IMR-90 (cell line): ENCODE data around the gene IRF2. TPM values are rescaled to one million over a fixed set of nuclear protein-coding genes. Genes with fewer than 3 reads are reported as not detected.
A peak's percentile ranks its signal among the peaks of the same experiment; 100 is the strongest.

Experiments used
- ATAC-seq: fragments of 200-7000 bp; cut with Tn5 transposase; 2 replicates; pipeline ENCODE4 v1.9.1; 2020; ENCODE audit warnings: low read depth, mild to moderate bottlenecking, moderate library complexity
- BruUV-seq: library from RNA; stranded (reverse); fragments of 400-500 nt; replicated peaks from 2 replicates; lab custom pipeline; 2021; lab: Mats Ljungman, UMichigan
- CTCF ChIA-PET: fragments of 300-600 bp; formaldehyde crosslinking; extraction: SDS; loops from one replicate; lab custom pipeline; 2021; ENCODE audit warnings: antibody characterized with exemption; lab: Yijun Ruan, JAX
- POLR2A ChIA-PET: fragments of 300-600 bp; sonication (Branson Sonifier 250); formaldehyde crosslinking; loops from one replicate; lab custom pipeline; 2022; ENCODE audit warnings: antibody characterized with exemption; ENCODE audit not compliant: unreplicated experiment; lab: Charles Lee
- DNase-seq: peaks from one replicate; pipeline ENCODE4 v3.0.0; 2013
- H2AFZ ChIP-seq: replicated peaks from 2 replicates; pipeline ENCODE3; 2013; ENCODE audit warnings: low read length, mild to moderate bottlenecking; ENCODE audit not compliant: poor library complexity
- H2AK5ac ChIP-seq: 2 replicates; pipeline ENCODE4 v1.6.1; 2013; ENCODE audit warnings: low read depth, low read length, inconsistent platforms
- H2AK9ac ChIP-seq: replicated peaks from 2 replicates; pipeline ENCODE3; 2013; ENCODE audit warnings: mild to moderate bottlenecking, low read depth, low read length, moderate library complexity; ENCODE audit not compliant: poor library complexity
- H2BK120ac ChIP-seq: 2 replicates; pipeline ENCODE4 v1.6.1; 2013; ENCODE audit warnings: low read depth, low read length, inconsistent platforms
- H2BK15ac ChIP-seq: 3 replicates; pipeline ENCODE4 v1.6.1; 2013; ENCODE audit warnings: low read depth, low read length, inconsistent platforms
- H2BK20ac ChIP-seq: 2 replicates; pipeline ENCODE4 v1.6.1; 2013; ENCODE audit warnings: low read depth, mild to moderate bottlenecking, inconsistent platforms, low read length, moderate library complexity
- H2BK5ac ChIP-seq: 2 replicates; pipeline ENCODE4 v1.6.1; 2013; ENCODE audit warnings: mild to moderate bottlenecking, low read depth, low read length, inconsistent platforms; ENCODE audit not compliant: poor library complexity, severe bottlenecking
- H3K14ac ChIP-seq: replicated peaks from 2 replicates; pipeline ENCODE4 v1.6.1; 2013; ENCODE audit warnings: low read depth, low read length, inconsistent platforms
- H3K18ac ChIP-seq: 2 replicates; pipeline ENCODE4 v1.6.1; 2013; ENCODE audit warnings: low read depth, low read length, control low read depth
- H3K23ac ChIP-seq: 2 replicates; pipeline ENCODE4 v1.6.1; 2013; ENCODE audit warnings: low read depth, low read length, inconsistent platforms
- H3K27ac ChIP-seq: 2 replicates; pipeline ENCODE4 v1.5.1; 2013; ENCODE audit warnings: mild to moderate bottlenecking, control low read depth, low read length; ENCODE audit not compliant: insufficient read depth
- H3K27me3 ChIP-seq: 2 replicates; pipeline ENCODE4 v1.6.1; 2013; ENCODE audit warnings: low read length; ENCODE audit not compliant: control insufficient read depth, insufficient read depth
- H3K36me3 ChIP-seq: 2 replicates; pipeline ENCODE4 v1.6.1; 2013; ENCODE audit warnings: low read length, mixed read lengths; ENCODE audit not compliant: control insufficient read depth, insufficient read depth
- H3K4ac ChIP-seq: 2 replicates; pipeline ENCODE4 v1.6.1; 2013; ENCODE audit warnings: low read depth, low read length, inconsistent platforms
- H3K4me1 ChIP-seq: 2 replicates; pipeline ENCODE4 v1.6.1; 2013; ENCODE audit warnings: low read length, mixed read lengths; ENCODE audit not compliant: control insufficient read depth, insufficient read depth
- H3K4me2 ChIP-seq: 2 replicates; pipeline ENCODE4 v1.6.1; 2013; ENCODE audit warnings: low read depth, mild to moderate bottlenecking, control low read depth, low read length, moderate library complexity
- H3K4me3 ChIP-seq: 2 replicates; pipeline ENCODE4 v1.5.1; 2013; ENCODE audit warnings: low read depth, mild to moderate bottlenecking, control low read depth, low read length, moderate library complexity; ENCODE audit not compliant: insufficient read depth
- H3K56ac ChIP-seq: 2 replicates; pipeline ENCODE4 v1.6.1; 2013; ENCODE audit warnings: low read length, inconsistent platforms; ENCODE audit not compliant: insufficient read depth; ENCODE audit errors: extremely low read depth
- H3K79me1 ChIP-seq, 2 experiments: 2 replicates each; pipeline ENCODE4 v1.6.1; 2013; ENCODE audit warnings: low read length in 2 of 2, inconsistent platforms in 1 of 2, low read depth in 1 of 2
- H3K9ac ChIP-seq: 2 replicates; pipeline ENCODE4 v1.6.1; 2013; ENCODE audit warnings: low read depth, low read length, control low read depth
- H3K9me1 ChIP-seq: 2 replicates; pipeline ENCODE4 v1.6.1; 2013; ENCODE audit warnings: low read length, inconsistent platforms; ENCODE audit not compliant: insufficient read depth
- H3K9me3 ChIP-seq: 2 replicates; pipeline ENCODE4 v1.6.1; 2013; ENCODE audit warnings: low read length; ENCODE audit not compliant: control insufficient read depth, insufficient read depth
- H4K20me1 ChIP-seq: 2 replicates; pipeline ENCODE4 v1.6.1; 2013; ENCODE audit warnings: low read length, inconsistent platforms; ENCODE audit not compliant: insufficient read depth
- H4K5ac ChIP-seq: 2 replicates; pipeline ENCODE4 v1.6.1; 2013; ENCODE audit warnings: mild to moderate bottlenecking, low read depth, low read length, control low read depth
- H4K8ac ChIP-seq, 2 experiments: 2 replicates each; pipeline ENCODE4 v1.6.1; 2013; ENCODE audit warnings: low read depth in 2 of 2, low read length in 2 of 2, control low read depth in 1 of 2, inconsistent platforms in 1 of 2
- H4K91ac ChIP-seq: 2 replicates; pipeline ENCODE4 v1.6.1; 2013; ENCODE audit warnings: low read depth, low read length, inconsistent platforms; ENCODE audit not compliant: insufficient read depth
- BHLHE40 ChIP-seq: fragments of 150-350 bp; IDR thresholded peaks from 2 replicates; pipeline ENCODE4 v1.6.1; 2016; ENCODE audit warnings: mild to moderate bottlenecking, low read depth, low read length
- CEBPB ChIP-seq: IDR thresholded peaks from 2 replicates; pipeline ENCODE4 v1.6.1; 2012; ENCODE audit warnings: low read depth, low read length, improper control_type of control experiment
- CHD1 ChIP-seq: IDR thresholded peaks from 2 replicates; pipeline ENCODE4 v1.6.1; 2012; ENCODE audit warnings: low read depth, low read length, improper control_type of control experiment
- FOS ChIP-seq: fragments of 150-350 bp; IDR thresholded peaks from 2 replicates; pipeline ENCODE4 v1.6.1; 2016; ENCODE audit warnings: low read depth, low read length
- MAFK ChIP-seq: IDR thresholded peaks from 2 replicates; pipeline ENCODE4 v1.6.1; 2012; ENCODE audit warnings: low read depth, low read length, improper control_type of control experiment
- MAZ ChIP-seq: IDR thresholded peaks from 2 replicates; pipeline ENCODE4 v1.6.1; 2012; ENCODE audit warnings: low read depth, mild to moderate bottlenecking, low read length, improper control_type of control experiment, moderate library complexity, borderline replicate concordance
- MXI1 ChIP-seq: IDR thresholded peaks from 2 replicates; pipeline ENCODE4 v1.6.1; 2012; ENCODE audit warnings: low read depth, mild to moderate bottlenecking, low read length, moderate library complexity, borderline replicate concordance
- NFE2L2 ChIP-seq: fragments of 150-350 bp; IDR thresholded peaks from 2 replicates; pipeline ENCODE4 v1.6.1; 2016; ENCODE audit warnings: low read depth, mild to moderate bottlenecking, low read length
- RCOR1 ChIP-seq: IDR thresholded peaks from 2 replicates; pipeline ENCODE4 v1.6.1; 2012; ENCODE audit warnings: mild to moderate bottlenecking, low read length, improper control_type of control experiment; ENCODE audit not compliant: insufficient replicate concordance
- RFX5 ChIP-seq: IDR thresholded peaks from 2 replicates; pipeline ENCODE4 v1.8.0; 2012; ENCODE audit warnings: low read depth, mild to moderate bottlenecking, low read length, moderate library complexity
- SMC3 ChIP-seq: fragments of 150-350 bp; IDR thresholded peaks from 2 replicates; pipeline ENCODE4 v1.6.1; 2016; ENCODE audit warnings: low read depth, mild to moderate bottlenecking, antibody characterized with exemption, low read length, moderate library complexity
- WGBS, 2 experiments: methylation state at CpG; one replicate each; pipeline versions ENCODE4 v1.1.5 to v1.1.7; 2013; ENCODE audit warnings: missing lambda C conversion rate in 2 of 2; ENCODE audit not compliant: insufficient read length in 1 of 2; ENCODE audit errors: extremely low coverage in 2 of 2; 5-methylcytosine and 5-hydroxymethylcytosine counted together
- dilution Hi-C: fragments of 300-500 bp; cut with HindIII; formaldehyde crosslinking; loops from one replicate; pipeline ENCODE4 v1.14.3; 2018; ENCODE audit warnings: low sequenced_read_pairs; ENCODE audit not compliant: unreplicated experiment
- in situ Hi-C: fragments of 300-500 bp; cut with MboI; formaldehyde crosslinking; loops from 3 replicates; pipeline ENCODE4 v1.14.3; 2019; ENCODE audit warnings: low sequenced_read_pairs, inconsistent platforms, mixed read lengths
- intact Hi-C: fragments of 100-400 bp; cut with micrococcal nuclease; formaldehyde crosslinking; loops from 2 replicates; pipeline ENCODE4 v1.10.0; 2022
- polyA plus RNA-seq, 3 experiments: library from polyadenylated mRNA; depleted of rRNA; stranded (reverse); fragments of >200 nt; gene quantifications; 2 replicates each; pipeline ENCODE4 v1.2.3, GENCODE V29; 2012; ENCODE audit warnings: low replicate concordance in 1 of 3
- total RNA-seq: library from RNA; depleted of rRNA; stranded (reverse); fragments of >200 nt; gene quantifications from 2 replicates; pipeline ENCODE4 v1.2.3, GENCODE V29; 2012
- TF ChIP-seq, protein P1 (sequence below): fragments of 150-350 bp; IDR thresholded peaks from 2 replicates; pipeline ENCODE4 v1.6.1; 2017; ENCODE audit warnings: mild to moderate bottlenecking, antibody characterized with exemption, low read length, low read depth
- TF ChIP-seq, protein P2 (sequence below): fragments of 150-350 bp; IDR thresholded peaks from 2 replicates; pipeline ENCODE4 v1.6.1; 2016; ENCODE audit warnings: low read depth, mild to moderate bottlenecking, low read length, moderate library complexity, borderline replicate concordance
- TF ChIP-seq, protein P3 (sequence below): conservative IDR thresholded peaks from 2 replicates; pipeline ENCODE4 v1.5.1; 2012; ENCODE audit warnings: mild to moderate bottlenecking, low read depth, low read length, improper control_type of control experiment

Gene IRF2
- total and polyA plus RNA-seq, 2 of the 4 experiments (the other 2 are of a cell fraction), result 16.5 to 21.9 TPM

GRCh38 chr4:184343502-184344177 lies 130.7 kb downstream of the IRF2 start:
- peak overlapping the region; percentile 56 for H2BK5ac ChIP-seq
- H3K4me1 ChIP-seq, result peaks cover 19% of the 10 kb centered on the region
- WGBS, 2 experiments, result 0% methylated on average over 7 of the region's 19 CpGs; no CpG with 5 or more reads in 1 of the 2 experiments
- peak overlapping the region; percentile 92 for H3K14ac ChIP-seq
- peak overlapping the region; percentile 47 for H3K27ac ChIP-seq
- H2BK20ac ChIP-seq, result peak overlapping the region; percentile 78; the same call in 1 of the 2 replicates
- DNase-seq (peak; percentile 75), ATAC-seq (peak; percentile 87)
- CTCF ChIA-PET, result interaction anchor here (0.6 kb wide), 1 partner anchor 296 kb away, joined by 3 read pairs; no protein-coding TSS in a partner anchor
- peak overlapping the region; percentile 71 to 96 for H4K8ac ChIP-seq
- peak overlapping the region; percentile 78 for H3K56ac ChIP-seq
- no peaks in the 10 kb centered on the region for H3K9me1 ChIP-seq
- H4K20me1 ChIP-seq, result no peaks in the 10 kb centered on the region
- peak overlapping the region; percentile 49 for H2AK9ac ChIP-seq
- peak overlapping the region; percentile 63 for H3K9ac ChIP-seq
- in situ Hi-C loops, result no loop called here
- no peaks in the 10 kb centered on the region for H3K27me3 ChIP-seq
- H2AFZ ChIP-seq, result peak overlapping the region; percentile 97
- H3K36me3 ChIP-seq, result no peaks in the 10 kb centered on the region
- intact Hi-C loops, result no loop called here
- peak overlapping the region; percentile 62 for H3K4me3 ChIP-seq
- peak overlapping the region; percentile 17; the same call in 1 of the 2 replicates for H3K18ac ChIP-seq
- H2BK15ac ChIP-seq, result peak overlapping the region; percentile 51; the same call in 2 of the 3 replicates
- dilution Hi-C loops, result no loop called here
- peak overlapping the region; percentile 74 for H2AK5ac ChIP-seq
- H2BK120ac ChIP-seq, result peak overlapping the region; percentile 90
- H4K91ac ChIP-seq, result peak overlapping the region; percentile 85
- POLR2A ChIA-PET, result no interaction called here
- no TSS peak for BruUV-seq
- no peaks in the 10 kb centered on the region for H3K79me1 ChIP-seq
- peak overlapping the region; percentile 38; the same call in 1 of the 2 replicates for H4K5ac ChIP-seq
- no peaks in the 10 kb centered on the region for H3K9me3 ChIP-seq
- H3K23ac ChIP-seq, result peak overlapping the region; percentile 77; the same call in 1 of the 2 replicates
- H3K4me2 ChIP-seq, result peak overlapping the region; percentile 92
- peak overlapping the region; percentile 90 for H3K4ac ChIP-seq
- TF ChIP-seq, protein P1, sequence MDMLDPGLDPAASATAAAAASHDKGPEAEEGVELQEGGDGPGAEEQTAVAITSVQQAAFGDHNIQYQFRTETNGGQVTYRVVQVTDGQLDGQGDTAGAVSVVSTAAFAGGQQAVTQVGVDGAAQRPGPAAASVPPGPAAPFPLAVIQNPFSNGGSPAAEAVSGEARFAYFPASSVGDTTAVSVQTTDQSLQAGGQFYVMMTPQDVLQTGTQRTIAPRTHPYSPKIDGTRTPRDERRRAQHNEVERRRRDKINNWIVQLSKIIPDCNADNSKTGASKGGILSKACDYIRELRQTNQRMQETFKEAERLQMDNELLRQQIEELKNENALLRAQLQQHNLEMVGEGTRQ, result no peak
- no peak for TF ChIP-seq CEBPB
- TF ChIP-seq, protein P2, sequence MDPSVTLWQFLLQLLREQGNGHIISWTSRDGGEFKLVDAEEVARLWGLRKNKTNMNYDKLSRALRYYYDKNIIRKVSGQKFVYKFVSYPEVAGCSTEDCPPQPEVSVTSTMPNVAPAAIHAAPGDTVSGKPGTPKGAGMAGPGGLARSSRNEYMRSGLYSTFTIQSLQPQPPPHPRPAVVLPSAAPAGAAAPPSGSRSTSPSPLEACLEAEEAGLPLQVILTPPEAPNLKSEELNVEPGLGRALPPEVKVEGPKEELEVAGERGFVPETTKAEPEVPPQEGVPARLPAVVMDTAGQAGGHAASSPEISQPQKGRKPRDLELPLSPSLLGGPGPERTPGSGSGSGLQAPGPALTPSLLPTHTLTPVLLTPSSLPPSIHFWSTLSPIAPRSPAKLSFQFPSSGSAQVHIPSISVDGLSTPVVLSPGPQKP, result no peak
- TF ChIP-seq MAFK, result no peak
- no peak for TF ChIP-seq NFE2L2
- TF ChIP-seq, protein P3, sequence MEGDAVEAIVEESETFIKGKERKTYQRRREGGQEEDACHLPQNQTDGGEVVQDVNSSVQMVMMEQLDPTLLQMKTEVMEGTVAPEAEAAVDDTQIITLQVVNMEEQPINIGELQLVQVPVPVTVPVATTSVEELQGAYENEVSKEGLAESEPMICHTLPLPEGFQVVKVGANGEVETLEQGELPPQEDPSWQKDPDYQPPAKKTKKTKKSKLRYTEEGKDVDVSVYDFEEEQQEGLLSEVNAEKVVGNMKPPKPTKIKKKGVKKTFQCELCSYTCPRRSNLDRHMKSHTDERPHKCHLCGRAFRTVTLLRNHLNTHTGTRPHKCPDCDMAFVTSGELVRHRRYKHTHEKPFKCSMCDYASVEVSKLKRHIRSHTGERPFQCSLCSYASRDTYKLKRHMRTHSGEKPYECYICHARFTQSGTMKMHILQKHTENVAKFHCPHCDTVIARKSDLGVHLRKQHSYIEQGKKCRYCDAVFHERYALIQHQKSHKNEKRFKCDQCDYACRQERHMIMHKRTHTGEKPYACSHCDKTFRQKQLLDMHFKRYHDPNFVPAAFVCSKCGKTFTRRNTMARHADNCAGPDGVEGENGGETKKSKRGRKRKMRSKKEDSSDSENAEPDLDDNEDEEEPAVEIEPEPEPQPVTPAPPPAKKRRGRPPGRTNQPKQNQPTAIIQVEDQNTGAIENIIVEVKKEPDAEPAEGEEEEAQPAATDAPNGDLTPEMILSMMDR, result no peak
- TF ChIP-seq MXI1, result no peak
- TF ChIP-seq FOS, result no peak
- no peak for TF ChIP-seq RFX5
- TF ChIP-seq MAZ, result no peak
- TF ChIP-seq BHLHE40, result no peak
- TF ChIP-seq CHD1, result no peak
- no peak for TF ChIP-seq SMC3
- no peak for TF ChIP-seq RCOR1
